22Rv1 (cell line): ENCODE results near the gene PGAM2.

Source experiments
- ZFX ChIP-seq: fragments of 450-650 bp; IDR thresholded peaks from 2 replicates; pipeline ENCODE4 v1.6.1; 2017; ENCODE audit warnings: antibody characterized with exemption, borderline replicate concordance
- TF ChIP-seq, protein P1 (sequence below): fragments of 450-650 bp; IDR thresholded peaks from 2 replicates; pipeline ENCODE4 v1.5.1; 2017; ENCODE audit warnings: mild to moderate bottlenecking

DNA sequence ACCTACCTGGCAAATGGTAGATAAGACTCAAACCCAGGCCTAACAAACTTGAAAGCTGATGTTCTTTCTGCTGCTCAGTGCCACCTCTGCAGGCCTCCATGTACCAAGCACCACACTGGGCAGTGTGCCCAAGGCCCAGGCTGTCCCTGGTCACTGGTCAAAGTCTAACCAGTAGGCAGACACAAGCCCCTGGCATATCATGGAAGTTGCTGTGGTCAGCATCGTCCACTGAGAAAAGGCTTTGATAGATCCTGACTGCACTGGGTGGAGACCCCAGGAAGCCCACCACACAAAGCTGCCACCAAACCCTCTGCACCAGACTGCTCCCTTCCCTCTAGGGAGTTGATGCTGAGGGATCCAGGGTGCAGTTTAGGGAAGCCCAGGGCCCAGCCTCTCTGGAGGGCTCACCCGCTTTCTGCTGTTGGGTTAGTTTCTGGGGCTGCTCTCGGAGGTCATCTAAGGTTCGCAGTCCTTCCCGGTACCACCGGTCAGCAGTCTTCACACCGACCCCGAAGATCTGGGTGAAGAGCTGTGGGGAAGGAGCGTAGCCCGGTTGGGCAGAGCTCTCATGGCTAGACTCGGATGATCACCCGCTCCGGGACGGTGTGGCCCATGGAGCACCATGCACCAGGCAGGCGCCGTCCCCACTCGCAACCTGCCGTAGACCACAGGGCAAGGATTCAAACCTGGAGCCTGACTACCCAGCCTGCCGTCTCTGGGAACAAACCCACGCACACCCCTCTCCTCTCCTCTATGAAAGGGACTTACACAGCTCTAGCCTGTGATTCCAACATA, 10.9 kb upstream of the PGAM2 start:
- TF ChIP-seq, protein P1, sequence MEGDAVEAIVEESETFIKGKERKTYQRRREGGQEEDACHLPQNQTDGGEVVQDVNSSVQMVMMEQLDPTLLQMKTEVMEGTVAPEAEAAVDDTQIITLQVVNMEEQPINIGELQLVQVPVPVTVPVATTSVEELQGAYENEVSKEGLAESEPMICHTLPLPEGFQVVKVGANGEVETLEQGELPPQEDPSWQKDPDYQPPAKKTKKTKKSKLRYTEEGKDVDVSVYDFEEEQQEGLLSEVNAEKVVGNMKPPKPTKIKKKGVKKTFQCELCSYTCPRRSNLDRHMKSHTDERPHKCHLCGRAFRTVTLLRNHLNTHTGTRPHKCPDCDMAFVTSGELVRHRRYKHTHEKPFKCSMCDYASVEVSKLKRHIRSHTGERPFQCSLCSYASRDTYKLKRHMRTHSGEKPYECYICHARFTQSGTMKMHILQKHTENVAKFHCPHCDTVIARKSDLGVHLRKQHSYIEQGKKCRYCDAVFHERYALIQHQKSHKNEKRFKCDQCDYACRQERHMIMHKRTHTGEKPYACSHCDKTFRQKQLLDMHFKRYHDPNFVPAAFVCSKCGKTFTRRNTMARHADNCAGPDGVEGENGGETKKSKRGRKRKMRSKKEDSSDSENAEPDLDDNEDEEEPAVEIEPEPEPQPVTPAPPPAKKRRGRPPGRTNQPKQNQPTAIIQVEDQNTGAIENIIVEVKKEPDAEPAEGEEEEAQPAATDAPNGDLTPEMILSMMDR = no peak
- no peak for TF ChIP-seq ZFX
